ENCODE measurements around the gene STMND1. TPM values are rescaled to one million over a fixed set of nuclear protein-coding genes. Genes with fewer than 3 reads are reported as not detected.

The STMND1 gene
- total RNA-seq, 1 experiment from 2014 or later: 0.26 TPM

- no peaks in the 10 kb centered on the region for H3F3A ChIP-seq (ENCODE audit: insufficient read depth, low read depth)
- no peak for TF ChIP-seq CTCF (conservative IDR thresholded peaks at IDR 0.05)
- TF ChIP-seq EZH2 (IDR thresholded peaks at IDR 0.05; ENCODE audit: low read depth): no peak
- no peaks in the 10 kb centered on the region for H3K27me3 ChIP-seq (ENCODE audit: insufficient read depth, low read depth)
- intact Hi-C loops (cut with micrococcal nuclease; ENCODE audit: unreplicated experiment): no loop called here
- H3K9me2 ChIP-seq (ENCODE audit: insufficient read depth): no peaks in the 10 kb centered on the region
- no peak overlapping the region for H3K4me3 ChIP-seq
- ChIA-PET CTCF (interaction anchor here (0.6 kb wide), 1 partner anchor 93 kb away, joined by 12 read pairs; no protein-coding TSS in a partner anchor), POLR2A (ENCODE audit: unreplicated experiment) (no interaction called here)
- no peaks in the 10 kb centered on the region for H3K9me3 ChIP-seq (ENCODE audit: insufficient read depth, low read depth)
- H3K27ac ChIP-seq: no peak overlapping the region
- no peaks in the 10 kb centered on the region for H3K36me3 ChIP-seq (ENCODE audit: low read depth)
- no peak overlapping the region for H2AFZ ChIP-seq
- no TSS peak for BruUV-seq (replicated peaks)
- DNase-seq: no peak
- H3K4me2 ChIP-seq: no peak overlapping the region
- no peaks in the 10 kb centered on the region for H3K4me1 ChIP-seq (replicated peaks; ENCODE audit: insufficient read depth)
- H3K79me2 ChIP-seq (ENCODE audit: low read depth): no peaks in the 10 kb centered on the region
- H4K20me1 ChIP-seq (ENCODE audit: insufficient read depth): no peaks in the 10 kb centered on the region
These were observed 77.8 kb downstream of the STMND1 start for GRCh38 chr6:17179530-17180073.

Other genes starting within 250 kb of the STMND1 start
- gene RBM24, start 179.3 kb downstream of the STMND1 start, total RNA-seq (2021): 0.72 and 0.85 TPM in 2 replicates